ENCODE results near the gene RBM41.

DNA sequence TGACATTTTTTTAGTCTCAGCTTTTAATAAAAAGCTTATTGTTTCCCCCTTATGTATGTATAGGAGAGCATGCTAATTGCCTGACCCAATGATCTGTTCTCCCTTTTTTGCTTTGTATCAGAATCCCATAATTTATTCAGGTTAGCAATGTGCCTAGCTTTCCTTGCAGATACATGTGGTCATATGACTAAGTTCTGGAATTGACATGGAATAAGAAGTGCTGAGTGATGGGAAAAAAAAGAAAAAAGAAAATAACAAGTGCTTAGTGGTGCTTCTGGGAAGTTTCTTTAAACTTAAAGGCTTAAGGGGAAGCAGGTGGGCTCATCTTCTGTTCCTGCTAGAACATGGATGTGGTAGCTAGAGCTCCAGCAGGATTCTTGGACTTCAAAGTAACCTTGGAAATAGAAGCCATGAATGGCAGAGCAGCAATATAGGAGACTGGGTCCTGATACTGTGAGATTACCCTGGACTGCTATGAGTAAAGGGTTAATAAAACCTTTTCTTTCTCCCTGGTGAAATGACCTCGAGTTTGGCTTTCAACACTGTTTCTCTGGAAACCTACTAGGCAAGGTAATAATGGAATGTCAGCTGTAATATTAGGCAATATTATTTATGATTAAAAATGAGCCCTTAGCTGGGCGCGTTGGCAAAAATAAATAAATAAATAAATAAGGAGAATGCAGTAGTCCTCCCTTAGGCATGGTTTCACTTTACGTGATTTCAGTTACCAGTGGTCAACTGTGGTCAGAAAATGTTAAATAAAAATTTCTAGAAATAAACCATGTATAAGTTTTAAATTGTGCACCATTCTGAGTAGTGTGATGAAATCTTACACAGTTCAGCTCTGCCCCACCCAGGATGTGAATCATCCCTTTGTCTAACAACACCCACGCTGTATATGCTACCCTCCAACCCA is 16.7 kb upstream of the RBM41 start:
- TF ChIP-seq, protein P1, sequence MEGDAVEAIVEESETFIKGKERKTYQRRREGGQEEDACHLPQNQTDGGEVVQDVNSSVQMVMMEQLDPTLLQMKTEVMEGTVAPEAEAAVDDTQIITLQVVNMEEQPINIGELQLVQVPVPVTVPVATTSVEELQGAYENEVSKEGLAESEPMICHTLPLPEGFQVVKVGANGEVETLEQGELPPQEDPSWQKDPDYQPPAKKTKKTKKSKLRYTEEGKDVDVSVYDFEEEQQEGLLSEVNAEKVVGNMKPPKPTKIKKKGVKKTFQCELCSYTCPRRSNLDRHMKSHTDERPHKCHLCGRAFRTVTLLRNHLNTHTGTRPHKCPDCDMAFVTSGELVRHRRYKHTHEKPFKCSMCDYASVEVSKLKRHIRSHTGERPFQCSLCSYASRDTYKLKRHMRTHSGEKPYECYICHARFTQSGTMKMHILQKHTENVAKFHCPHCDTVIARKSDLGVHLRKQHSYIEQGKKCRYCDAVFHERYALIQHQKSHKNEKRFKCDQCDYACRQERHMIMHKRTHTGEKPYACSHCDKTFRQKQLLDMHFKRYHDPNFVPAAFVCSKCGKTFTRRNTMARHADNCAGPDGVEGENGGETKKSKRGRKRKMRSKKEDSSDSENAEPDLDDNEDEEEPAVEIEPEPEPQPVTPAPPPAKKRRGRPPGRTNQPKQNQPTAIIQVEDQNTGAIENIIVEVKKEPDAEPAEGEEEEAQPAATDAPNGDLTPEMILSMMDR (conservative IDR thresholded peaks at IDR 0.05; ENCODE audit: low read depth in 2 of 2): no peak
- TF ChIP-seq POLR2AphosphoS5 (IDR thresholded peaks at IDR 0.05; ENCODE audit: low read depth) (no peak), EZH2phosphoT487 (IDR thresholded peaks at IDR 0.05; ENCODE audit: unreplicated experiment) (no peak), EZH2 (IDR thresholded peaks at IDR 0.05; ENCODE audit: low read depth, unreplicated experiment) (no peak), CREB1 (CRISPR knock-in tag; IDR thresholded peaks at IDR 0.05; ENCODE audit: low read depth) (no peak), ZNF331 (CRISPR knock-in tag; IDR thresholded peaks at IDR 0.05; ENCODE audit: low read depth) (no peak), NANOG (IDR thresholded peaks at IDR 0.05; ENCODE audit: borderline replicate concordance) (no peak), JUNB (IDR thresholded peaks at IDR 0.05; ENCODE audit: unreplicated experiment) (no peak), STAT1 (IDR thresholded peaks at IDR 0.05; ENCODE audit: unreplicated experiment) (no peak), ZNF114 (CRISPR knock-in tag; IDR thresholded peaks at IDR 0.05) (no peak)
- TF ChIP-seq, protein P2, sequence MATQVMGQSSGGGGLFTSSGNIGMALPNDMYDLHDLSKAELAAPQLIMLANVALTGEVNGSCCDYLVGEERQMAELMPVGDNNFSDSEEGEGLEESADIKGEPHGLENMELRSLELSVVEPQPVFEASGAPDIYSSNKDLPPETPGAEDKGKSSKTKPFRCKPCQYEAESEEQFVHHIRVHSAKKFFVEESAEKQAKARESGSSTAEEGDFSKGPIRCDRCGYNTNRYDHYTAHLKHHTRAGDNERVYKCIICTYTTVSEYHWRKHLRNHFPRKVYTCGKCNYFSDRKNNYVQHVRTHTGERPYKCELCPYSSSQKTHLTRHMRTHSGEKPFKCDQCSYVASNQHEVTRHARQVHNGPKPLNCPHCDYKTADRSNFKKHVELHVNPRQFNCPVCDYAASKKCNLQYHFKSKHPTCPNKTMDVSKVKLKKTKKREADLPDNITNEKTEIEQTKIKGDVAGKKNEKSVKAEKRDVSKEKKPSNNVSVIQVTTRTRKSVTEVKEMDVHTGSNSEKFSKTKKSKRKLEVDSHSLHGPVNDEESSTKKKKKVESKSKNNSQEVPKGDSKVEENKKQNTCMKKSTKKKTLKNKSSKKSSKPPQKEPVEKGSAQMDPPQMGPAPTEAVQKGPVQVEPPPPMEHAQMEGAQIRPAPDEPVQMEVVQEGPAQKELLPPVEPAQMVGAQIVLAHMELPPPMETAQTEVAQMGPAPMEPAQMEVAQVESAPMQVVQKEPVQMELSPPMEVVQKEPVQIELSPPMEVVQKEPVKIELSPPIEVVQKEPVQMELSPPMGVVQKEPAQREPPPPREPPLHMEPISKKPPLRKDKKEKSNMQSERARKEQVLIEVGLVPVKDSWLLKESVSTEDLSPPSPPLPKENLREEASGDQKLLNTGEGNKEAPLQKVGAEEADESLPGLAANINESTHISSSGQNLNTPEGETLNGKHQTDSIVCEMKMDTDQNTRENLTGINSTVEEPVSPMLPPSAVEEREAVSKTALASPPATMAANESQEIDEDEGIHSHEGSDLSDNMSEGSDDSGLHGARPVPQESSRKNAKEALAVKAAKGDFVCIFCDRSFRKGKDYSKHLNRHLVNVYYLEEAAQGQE (IDR thresholded peaks at IDR 0.05; ENCODE audit: unreplicated experiment): no peak
- TF ChIP-seq, protein P3, sequence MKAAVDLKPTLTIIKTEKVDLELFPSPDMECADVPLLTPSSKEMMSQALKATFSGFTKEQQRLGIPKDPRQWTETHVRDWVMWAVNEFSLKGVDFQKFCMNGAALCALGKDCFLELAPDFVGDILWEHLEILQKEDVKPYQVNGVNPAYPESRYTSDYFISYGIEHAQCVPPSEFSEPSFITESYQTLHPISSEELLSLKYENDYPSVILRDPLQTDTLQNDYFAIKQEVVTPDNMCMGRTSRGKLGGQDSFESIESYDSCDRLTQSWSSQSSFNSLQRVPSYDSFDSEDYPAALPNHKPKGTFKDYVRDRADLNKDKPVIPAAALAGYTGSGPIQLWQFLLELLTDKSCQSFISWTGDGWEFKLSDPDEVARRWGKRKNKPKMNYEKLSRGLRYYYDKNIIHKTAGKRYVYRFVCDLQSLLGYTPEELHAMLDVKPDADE (IDR thresholded peaks at IDR 0.05): no peak
- TF ChIP-seq, protein P4, sequence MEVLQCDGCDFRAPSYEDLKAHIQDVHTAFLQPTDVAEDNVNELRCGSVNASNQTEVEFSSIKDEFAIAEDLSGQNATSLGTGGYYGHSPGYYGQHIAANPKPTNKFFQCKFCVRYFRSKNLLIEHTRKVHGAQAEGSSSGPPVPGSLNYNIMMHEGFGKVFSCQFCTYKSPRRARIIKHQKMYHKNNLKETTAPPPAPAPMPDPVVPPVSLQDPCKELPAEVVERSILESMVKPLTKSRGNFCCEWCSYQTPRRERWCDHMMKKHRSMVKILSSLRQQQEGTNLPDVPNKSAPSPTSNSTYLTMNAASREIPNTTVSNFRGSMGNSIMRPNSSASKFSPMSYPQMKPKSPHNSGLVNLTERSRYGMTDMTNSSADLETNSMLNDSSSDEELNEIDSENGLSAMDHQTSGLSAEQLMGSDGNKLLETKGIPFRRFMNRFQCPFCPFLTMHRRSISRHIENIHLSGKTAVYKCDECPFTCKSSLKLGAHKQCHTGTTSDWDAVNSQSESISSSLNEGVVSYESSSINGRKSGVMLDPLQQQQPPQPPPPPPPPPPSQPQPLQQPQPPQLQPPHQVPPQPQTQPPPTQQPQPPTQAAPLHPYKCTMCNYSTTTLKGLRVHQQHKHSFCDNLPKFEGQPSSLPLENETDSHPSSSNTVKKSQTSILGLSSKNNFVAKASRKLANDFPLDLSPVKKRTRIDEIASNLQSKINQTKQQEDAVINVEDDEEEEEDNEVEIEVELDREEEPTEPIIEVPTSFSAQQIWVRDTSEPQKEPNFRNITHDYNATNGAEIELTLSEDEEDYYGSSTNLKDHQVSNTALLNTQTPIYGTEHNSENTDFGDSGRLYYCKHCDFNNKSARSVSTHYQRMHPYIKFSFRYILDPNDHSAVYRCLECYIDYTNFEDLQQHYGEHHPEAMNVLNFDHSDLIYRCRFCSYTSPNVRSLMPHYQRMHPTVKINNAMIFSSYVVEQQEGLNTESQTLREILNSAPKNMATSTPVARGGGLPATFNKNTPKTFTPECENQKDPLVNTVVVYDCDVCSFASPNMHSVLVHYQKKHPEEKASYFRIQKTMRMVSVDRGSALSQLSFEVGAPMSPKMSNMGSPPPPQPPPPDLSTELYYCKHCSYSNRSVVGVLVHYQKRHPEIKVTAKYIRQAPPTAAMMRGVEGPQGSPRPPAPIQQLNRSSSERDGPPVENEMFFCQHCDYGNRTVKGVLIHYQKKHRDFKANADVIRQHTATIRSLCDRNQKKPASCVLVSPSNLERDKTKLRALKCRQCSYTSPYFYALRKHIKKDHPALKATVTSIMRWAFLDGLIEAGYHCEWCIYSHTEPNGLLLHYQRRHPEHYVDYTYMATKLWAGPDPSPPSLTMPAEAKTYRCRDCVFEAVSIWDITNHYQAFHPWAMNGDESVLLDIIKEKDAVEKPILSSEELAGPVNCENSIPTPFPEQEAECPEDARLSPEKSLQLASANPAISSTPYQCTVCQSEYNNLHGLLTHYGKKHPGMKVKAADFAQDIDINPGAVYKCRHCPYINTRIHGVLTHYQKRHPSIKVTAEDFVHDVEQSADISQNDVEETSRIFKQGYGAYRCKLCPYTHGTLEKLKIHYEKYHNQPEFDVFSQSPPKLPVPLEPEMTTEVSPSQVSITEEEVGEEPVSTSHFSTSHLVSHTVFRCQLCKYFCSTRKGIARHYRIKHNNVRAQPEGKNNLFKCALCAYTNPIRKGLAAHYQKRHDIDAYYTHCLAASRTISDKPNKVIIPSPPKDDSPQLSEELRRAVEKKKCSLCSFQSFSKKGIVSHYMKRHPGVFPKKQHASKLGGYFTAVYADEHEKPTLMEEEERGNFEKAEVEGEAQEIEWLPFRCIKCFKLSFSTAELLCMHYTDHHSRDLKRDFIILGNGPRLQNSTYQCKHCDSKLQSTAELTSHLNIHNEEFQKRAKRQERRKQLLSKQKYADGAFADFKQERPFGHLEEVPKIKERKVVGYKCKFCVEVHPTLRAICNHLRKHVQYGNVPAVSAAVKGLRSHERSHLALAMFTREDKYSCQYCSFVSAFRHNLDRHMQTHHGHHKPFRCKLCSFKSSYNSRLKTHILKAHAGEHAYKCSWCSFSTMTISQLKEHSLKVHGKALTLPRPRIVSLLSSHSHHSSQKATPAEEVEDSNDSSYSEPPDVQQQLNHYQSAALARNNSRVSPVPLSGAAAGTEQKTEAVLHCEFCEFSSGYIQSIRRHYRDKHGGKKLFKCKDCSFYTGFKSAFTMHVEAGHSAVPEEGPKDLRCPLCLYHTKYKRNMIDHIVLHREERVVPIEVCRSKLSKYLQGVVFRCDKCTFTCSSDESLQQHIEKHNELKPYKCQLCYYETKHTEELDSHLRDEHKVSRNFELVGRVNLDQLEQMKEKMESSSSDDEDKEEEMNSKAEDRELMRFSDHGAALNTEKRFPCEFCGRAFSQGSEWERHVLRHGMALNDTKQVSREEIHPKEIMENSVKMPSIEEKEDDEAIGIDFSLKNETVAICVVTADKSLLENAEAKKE (CRISPR knock-in tag; IDR thresholded peaks at IDR 0.05): no peak
